Measurements from ENCODE around the gene ABCC1. TPM values are rescaled to one million over a fixed set of nuclear protein-coding genes. Genes with fewer than 3 reads are reported as not detected.

The ABCC1 gene
- total and polyA plus RNA-seq, 2 donors from 2014 or later = 4.6 to 29.7 TPM

DNA sequence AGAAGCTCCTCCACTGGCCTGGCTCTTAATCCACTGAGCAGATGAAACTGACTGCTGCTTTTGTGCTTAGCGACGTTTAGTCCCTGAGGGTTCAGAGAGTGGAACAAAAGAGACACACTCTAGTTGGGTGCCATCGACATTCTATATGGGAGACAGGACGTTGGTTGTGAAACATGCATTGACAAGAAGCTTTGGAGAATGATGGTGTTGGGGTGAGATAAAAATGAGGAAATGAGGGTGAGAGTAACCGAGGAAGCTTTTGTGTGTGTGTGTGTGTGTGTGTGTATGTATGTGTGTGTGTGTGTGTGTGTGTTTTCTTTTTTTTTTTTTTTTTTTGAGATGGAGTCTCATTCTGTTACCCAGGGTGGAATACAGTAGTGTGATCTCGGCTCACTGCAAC, 89.5 kb downstream of the ABCC1 start:
- no peak for DNase-seq
- H3K9me3 ChIP-seq (ENCODE audit: control insufficient read depth in 2 of 3, insufficient read depth in 1 of 3, low read length in 3 of 3) = no peaks in the 10 kb centered on the region
- no peak for FAIRE-seq
- no peak overlapping the region for H3K27ac ChIP-seq (ENCODE audit: low read depth in 2 of 2, low read length in 2 of 2)
- H3K4me1 ChIP-seq (ENCODE audit: control insufficient read depth in 2 of 3, insufficient read depth in 2 of 3, low read depth in 1 of 3, low read length in 3 of 3) = no peaks in the 10 kb centered on the region
- no peak for TF ChIP-seq CTCF (IDR thresholded peaks at IDR 0.05; ENCODE audit: borderline replicate concordance, extremely low read depth, insufficient read depth)
- H3K27me3 ChIP-seq (ENCODE audit: control insufficient read depth, insufficient read depth, low read length) = no peaks in the 10 kb centered on the region
- peaks cover 0 to 11% (median 2%) of the 10 kb centered on the region in 3 donors for H3K36me3 ChIP-seq (ENCODE audit: control insufficient read depth in 2 of 3, insufficient read depth in 3 of 3, low read length in 3 of 3)
- H3K4me3 ChIP-seq (ENCODE audit: low read length in 3 of 3) = no peak overlapping the region
- H3K9ac ChIP-seq (ENCODE audit: low read length in 3 of 3) = no peak overlapping the region
- intact Hi-C loops (cut with DNase I) = no loop called here

DNA sequence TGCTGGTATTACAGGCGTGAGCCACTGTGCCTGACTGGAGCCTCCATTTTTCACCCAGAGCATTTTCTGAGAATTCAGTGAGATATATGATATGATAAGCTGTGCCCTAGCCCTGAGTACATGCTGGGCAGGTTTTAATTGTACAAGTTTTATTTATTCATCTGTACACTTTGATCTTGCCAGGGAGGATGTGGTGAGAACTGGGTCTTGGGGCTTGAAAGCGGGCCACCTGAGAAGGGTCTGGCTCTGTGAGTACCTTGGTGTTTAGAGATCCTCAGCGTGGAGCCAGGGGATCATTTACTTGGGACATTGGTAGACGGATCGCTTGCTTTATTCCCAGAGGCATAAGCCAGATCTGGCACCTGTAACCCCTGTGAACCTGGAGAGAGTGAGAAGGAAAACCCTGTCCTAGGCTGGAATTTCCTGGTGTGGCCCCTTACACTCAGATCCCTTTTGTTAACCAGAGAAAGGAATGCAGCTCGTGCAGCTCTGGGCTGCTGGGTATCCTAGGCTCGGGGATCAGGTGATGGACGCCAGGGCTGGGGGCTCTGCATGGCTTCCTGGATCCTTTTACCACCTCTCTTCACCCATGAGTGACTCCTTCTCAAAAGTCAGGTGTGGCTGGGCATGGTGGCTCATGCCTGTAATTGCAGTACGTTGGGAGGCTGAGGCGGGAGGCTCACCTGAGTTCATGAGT, 91.9 kb downstream of the ABCC1 start:
- H3K4me3 ChIP-seq (ENCODE audit: low read length in 3 of 3) = no peak overlapping the region
- H3K9ac ChIP-seq (ENCODE audit: low read length in 3 of 3) = no peak overlapping the region
- no peak overlapping the region for H3K27ac ChIP-seq (ENCODE audit: low read depth in 2 of 2, low read length in 2 of 2)
- H3K36me3 ChIP-seq (ENCODE audit: control insufficient read depth in 2 of 3, insufficient read depth in 3 of 3, low read length in 3 of 3) = peaks cover 2 to 16% (median 7%) of the 10 kb centered on the region in 3 donors
- H3K4me1 ChIP-seq (ENCODE audit: control insufficient read depth in 2 of 3, insufficient read depth in 2 of 3, low read depth in 1 of 3, low read length in 3 of 3) = no peaks in the 10 kb centered on the region
- FAIRE-seq (no peak), DNase-seq (peak in 3 of 5 donors; percentile 13 to 22 (median 17))
- H3K27me3 ChIP-seq (ENCODE audit: control insufficient read depth, insufficient read depth, low read length) = no peaks in the 10 kb centered on the region
- intact Hi-C loops (cut with DNase I) = no loop called here
- no peak for TF ChIP-seq CTCF (IDR thresholded peaks at IDR 0.05; ENCODE audit: borderline replicate concordance, extremely low read depth, insufficient read depth)
- no peaks in the 10 kb centered on the region for H3K9me3 ChIP-seq (ENCODE audit: control insufficient read depth in 2 of 3, insufficient read depth in 1 of 3, low read length in 3 of 3)

GRCh38 chr16:16042076-16042475, 92.7 kb downstream of the ABCC1 start:
- Histone ChIP-seq H3K27me3 (ENCODE audit: control insufficient read depth, insufficient read depth, low read length) (no peaks in the 10 kb centered on the region), H3K27ac (ENCODE audit: low read depth in 2 of 2, low read length in 2 of 2) (no peak overlapping the region), H3K9ac (ENCODE audit: low read length in 3 of 3) (no peak overlapping the region), H3K9me3 (ENCODE audit: control insufficient read depth in 2 of 3, insufficient read depth in 1 of 3, low read length in 3 of 3) (no peaks in the 10 kb centered on the region), H3K4me1 (ENCODE audit: control insufficient read depth in 2 of 3, insufficient read depth in 2 of 3, low read depth in 1 of 3, low read length in 3 of 3) (no peaks in the 10 kb centered on the region), H3K4me3 (ENCODE audit: low read length in 3 of 3) (no peak overlapping the region), H3K36me3 (ENCODE audit: control insufficient read depth in 2 of 3, insufficient read depth in 3 of 3, low read length in 3 of 3) (peaks cover 0 to 10% (median 7%) of the 10 kb centered on the region in 3 donors)
- TF ChIP-seq CTCF (IDR thresholded peaks at IDR 0.05; ENCODE audit: borderline replicate concordance, extremely low read depth, insufficient read depth) = no peak
- intact Hi-C loops (cut with DNase I) = no loop called here
- no peak for FAIRE-seq
- no peak for DNase-seq

All from kidney (tissue), 14 donors.